H1 (cell line): Measurements from ENCODE around the gene PIAS4. TPM values are rescaled to one million over a fixed set of nuclear protein-coding genes. Genes with fewer than 3 reads are reported as not detected.

Source experiments
- CTCF ChIA-PET: fragments of 300-600 bp; sonication (Branson Sonifier 250); formaldehyde crosslinking; loops from one replicate; lab custom pipeline; 2021; ENCODE audit not compliant: partially characterized antibody; lab: Charles Lee
- POLR2A ChIA-PET: fragments of 300-600 bp; sonication (Branson Sonifier 250); formaldehyde crosslinking; loops from one replicate; lab custom pipeline; 2021; ENCODE audit warnings: inconsistent platforms; ENCODE audit not compliant: partially characterized antibody; lab: Charles Lee
- DNase-seq, 2 experiments: peaks; one replicate each; pipeline versions ENCODE4 v3.0.0 to v3.0.0-alpha.2; 2010 to 2022; ENCODE audit warnings: low spot score in 2 of 2, low read depth in 1 of 2, mixed read lengths in 1 of 2
- FAIRE-seq: peaks from 2 replicates; lab custom pipeline; 2011; peaks lifted over from hg19 to GRCh38; lab: Jason Lieb, UNC
- H2AFZ ChIP-seq: 2 replicates; pipeline ENCODE4 v1.8.1; 2012; ENCODE audit warnings: low read length, inconsistent platforms
- H2AK5ac ChIP-seq: 2 replicates; pipeline ENCODE4 v1.6.1; 2013; ENCODE audit warnings: low read depth, low read length
- H2BK120ac ChIP-seq: replicated peaks from 2 replicates; pipeline ENCODE3; 2013; ENCODE audit warnings: low read depth, low read length, inconsistent platforms
- H2BK12ac ChIP-seq: 2 replicates; pipeline ENCODE4 v1.6.1; 2013; ENCODE audit warnings: low read depth, low read length
- H2BK15ac ChIP-seq: 2 replicates; pipeline ENCODE4 v1.6.1; 2013; ENCODE audit warnings: low read length
- H2BK20ac ChIP-seq: 2 replicates; pipeline ENCODE4 v1.6.1; 2013; ENCODE audit warnings: low read length
- H2BK5ac ChIP-seq: 2 replicates; pipeline ENCODE4 v1.6.1; 2013; ENCODE audit warnings: low read depth, low read length
- H3K14ac ChIP-seq: 2 replicates; pipeline ENCODE4 v1.6.1; 2013; ENCODE audit warnings: inconsistent platforms; ENCODE audit not compliant: insufficient read length
- H3K18ac ChIP-seq: 2 replicates; pipeline ENCODE4 v1.6.1; 2013; ENCODE audit warnings: low read length; ENCODE audit errors: extremely low read depth
- H3K23ac ChIP-seq: 2 replicates; pipeline ENCODE4 v1.6.1; 2013; ENCODE audit warnings: inconsistent platforms; ENCODE audit not compliant: insufficient read length
- H3K23me2 ChIP-seq: 2 replicates; pipeline ENCODE4 v1.6.1; 2013; ENCODE audit warnings: low read depth, low read length
- H3K27ac ChIP-seq: 2 replicates; pipeline ENCODE4 v1.6.1; 2011; ENCODE audit warnings: low read depth, low read length, inconsistent platforms
- H3K27me3 ChIP-seq, 4 experiments: replicated peaks in 1 of 4; 1 replicate in 1 of 4; 2 replicates in 3 of 4; pipeline versions ENCODE4 v1.6.1 to v1.8.1; 2011 to 2013; ENCODE audit warnings: low read length in 3 of 4, mild to moderate bottlenecking in 3 of 4, inconsistent platforms in 2 of 4, mixed read lengths in 2 of 4, moderate library complexity in 1 of 4; ENCODE audit not compliant: control insufficient read depth in 3 of 4, insufficient read depth in 3 of 4; ENCODE audit errors: extremely low read depth in 1 of 4
- H3K36me3 ChIP-seq, 4 experiments: 2 replicates each; pipeline versions ENCODE4 v1.6.1 to v1.8.1; 2011 to 2013; ENCODE audit warnings: mild to moderate bottlenecking in 4 of 4, low read length in 3 of 4, moderate library complexity in 2 of 4, control low read depth in 1 of 4, inconsistent platforms in 1 of 4; ENCODE audit not compliant: insufficient read depth in 4 of 4, control insufficient read depth in 2 of 4
- H3K4ac ChIP-seq: replicated peaks from 2 replicates; pipeline ENCODE3; 2013; ENCODE audit warnings: low read length, low read depth, mixed read lengths, inconsistent platforms; ENCODE audit not compliant: insufficient read length
- H3K4me1 ChIP-seq, 4 experiments: replicated peaks in 1 of 4; 1 replicate in 1 of 4; 2 replicates in 3 of 4; pipeline versions ENCODE4 v1.6.1 to v1.8.1; 2011 to 2013; ENCODE audit warnings: low read length in 3 of 4, inconsistent platforms in 2 of 4, mixed read lengths in 1 of 4; ENCODE audit not compliant: insufficient read depth in 4 of 4, control insufficient read depth in 3 of 4
- H3K4me2 ChIP-seq, 2 experiments: 2 replicates each; pipeline versions ENCODE4 v1.6.1 to v1.8.1; 2011 to 2013; ENCODE audit warnings: low read depth in 2 of 2, low read length in 2 of 2, control low read depth in 1 of 2, inconsistent platforms in 1 of 2, mild to moderate bottlenecking in 1 of 2; ENCODE audit not compliant: insufficient read depth in 1 of 2
- H3K4me3 ChIP-seq, 4 experiments: fragments of 200-600, 300-600 bp in 1 of 4; sonication (generic), shearing (Covaris generic), sonication (Bioruptor Twin) in 1 of 4; 2 replicates each; pipeline versions ENCODE4 v1.5.1 to v1.8.1; 2011 to 2016; ENCODE audit warnings: low read length in 4 of 4, low read depth in 3 of 4, control low read depth in 2 of 4, inconsistent platforms in 2 of 4, mild to moderate bottlenecking in 2 of 4, mixed read lengths in 1 of 4, moderate library complexity in 1 of 4; ENCODE audit not compliant: insufficient read depth in 2 of 4; ENCODE audit errors: extremely low read depth in 1 of 4
- H3K56ac ChIP-seq: replicated peaks from 2 replicates; pipeline ENCODE3; 2013; ENCODE audit warnings: low read depth, mild to moderate bottlenecking, mixed read lengths, low read length, inconsistent platforms; ENCODE audit not compliant: insufficient read length
- H3K79me1 ChIP-seq: 2 replicates; pipeline ENCODE4 v1.6.1; 2013; ENCODE audit warnings: low read depth, low read length, control low read depth
- H3K79me2 ChIP-seq, 2 experiments: 2 replicates each; pipeline versions ENCODE4 v1.6.1 to v1.8.1; 2012 to 2013; ENCODE audit warnings: low read length in 2 of 2, mild to moderate bottlenecking in 2 of 2, inconsistent platforms in 1 of 2; ENCODE audit not compliant: insufficient read depth in 2 of 2, control insufficient read depth in 1 of 2
- H3K9ac ChIP-seq, 4 experiments: replicated peaks in 1 of 4; 1 replicate in 1 of 4; 2 replicates in 3 of 4; pipeline versions ENCODE4 v1.6.1 to v1.8.1; 2011 to 2013; ENCODE audit warnings: low read depth in 3 of 4, low read length in 3 of 4, control low read depth in 2 of 4, mild to moderate bottlenecking in 2 of 4, moderate library complexity in 2 of 4, inconsistent platforms in 1 of 4; ENCODE audit errors: extremely low read depth in 1 of 4
- H3K9me3 ChIP-seq, 2 experiments: 2 replicates each; pipeline versions ENCODE4 v1.6.1 to v1.8.1; 2012 to 2013; ENCODE audit warnings: mild to moderate bottlenecking in 2 of 2, moderate library complexity in 2 of 2, control low read depth in 1 of 2, inconsistent platforms in 1 of 2, low read depth in 1 of 2, low read length in 1 of 2, mixed read lengths in 1 of 2; ENCODE audit not compliant: insufficient read depth in 2 of 2
- H4K20me1 ChIP-seq, 2 experiments: replicated peaks in 1 of 2; 2 replicates each; pipeline versions ENCODE3 to v1.8.1; 2011 to 2013; ENCODE audit warnings: inconsistent platforms in 2 of 2, low read length in 2 of 2, mild to moderate bottlenecking in 1 of 2; ENCODE audit not compliant: insufficient read depth in 2 of 2, control insufficient read depth in 1 of 2
- H4K5ac ChIP-seq: 2 replicates; pipeline ENCODE4 v1.6.1; 2013; ENCODE audit warnings: low read length, low read depth, mixed read lengths, inconsistent platforms; ENCODE audit not compliant: insufficient read length
- H4K8ac ChIP-seq: 2 replicates; pipeline ENCODE4 v1.8.0; 2013; ENCODE audit warnings: mild to moderate bottlenecking, moderate library complexity, low read length, inconsistent platforms; ENCODE audit not compliant: insufficient read depth; ENCODE audit errors: extremely low read depth
- H4K91ac ChIP-seq: replicated peaks from 2 replicates; pipeline ENCODE3; 2013; ENCODE audit warnings: low read length, mixed read lengths, inconsistent platforms; ENCODE audit not compliant: insufficient read length
- NANOG ChIP-seq: IDR thresholded peaks from 2 replicates; pipeline ENCODE4 v1.6.1; 2011; ENCODE audit warnings: low read length, low read depth, mild to moderate bottlenecking, inconsistent platforms; ENCODE audit not compliant: insufficient read depth, poor library complexity, severe bottlenecking
- WGBS, 2 experiments: shearing (Covaris generic) in 1 of 2; methylation state at CpG; one replicate each; pipeline versions ENCODE4 v1.1.6 to v1.1.7; 2013 to 2015; ENCODE audit warnings: low lambda C conversion rate in 2 of 2, mixed read lengths in 2 of 2, inconsistent platforms in 1 of 2, low coverage in 1 of 2, missing lambda C conversion rate in 1 of 2; ENCODE audit not compliant: insufficient replicate concordance in 2 of 2, insufficient coverage in 1 of 2, insufficient read length in 1 of 2; ENCODE audit errors: extremely low coverage in 1 of 2, missing lambda C conversion rate in 1 of 2; 5-methylcytosine and 5-hydroxymethylcytosine counted together
- polyA plus RNA-seq, 7 experiments: library from polyadenylated mRNA; depleted of rRNA in 3 of 7; stranded (reverse) in 5 of 7; unstranded in 2 of 7; fragments of >200 nt in 5 of 7; fragments of 200-250 nt in 2 of 7; gene quantifications; 1 replicate in 5 of 7; 2 replicates in 1 of 7; 4 replicates in 1 of 7; pipeline versions ENCODE4 v1.2.1 to v1.2.3, GENCODE V29; 2011 to 2013; ENCODE audit warnings: missing spikeins in 2 of 7, mixed read lengths in 2 of 7
- total RNA-seq: library from RNA; stranded (reverse); fragmentation: NEBNext Ultra II Directional; extraction: Animal tissue kit (Norgen Biotek cat#: 25700); gene quantifications from 2 replicates; pipeline ENCODE4 v1.2.1, GENCODE V29; 2021

PIAS4 gene
- total and polyA plus RNA-seq, 2 of the 8 experiments (the other 6 are each of a cell fraction or from before 2014, with no cell fraction given), result 30.2 to 51.4 TPM

DNA sequence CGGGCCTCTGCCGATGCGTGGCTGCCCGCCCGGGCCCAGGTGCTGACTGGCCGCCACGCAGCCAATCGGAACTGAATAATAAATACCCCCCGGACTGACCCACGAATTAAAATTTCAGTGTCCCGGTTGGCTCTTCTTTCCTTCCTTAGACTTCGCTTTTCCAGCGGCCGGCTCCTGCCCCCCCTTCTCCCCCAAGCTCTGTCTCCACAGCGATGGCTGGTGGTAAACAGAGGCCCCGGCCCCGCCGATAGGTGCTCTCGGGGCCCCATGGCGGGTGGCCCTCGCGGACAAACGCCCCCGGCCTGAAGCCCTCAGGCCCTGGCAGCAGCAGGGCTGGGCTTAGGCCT, 56.6 kb downstream of the PIAS4 start:
- ChIA-PET POLR2A (interaction anchor here (0.9 to 3.8 kb wide), 8 partner anchors 9 to 113 kb away, joined by 3 to 22 read pairs (median 4); partner anchors contain the start of genes DAPK3 and EEF2), CTCF (no interaction called here)
- no peak overlapping the region for H2BK5ac ChIP-seq
- no peak overlapping the region for H3K4ac ChIP-seq
- H2AK5ac ChIP-seq, result no peak overlapping the region
- H2AFZ ChIP-seq, result no peak overlapping the region
- H3K79me1 ChIP-seq, result peaks cover 8% of the 10 kb centered on the region
- H3K18ac ChIP-seq, result no peak overlapping the region
- no peak overlapping the region for H2BK15ac ChIP-seq
- peaks cover 27 to 35% of the 10 kb centered on the region in 2 experiments for H4K20me1 ChIP-seq
- H2BK20ac ChIP-seq, result no peak overlapping the region
- FAIRE-seq, result no peak
- H3K27me3 ChIP-seq, result peaks cover 10 to 21% (median 19%) of the 10 kb centered on the region in 4 experiments
- peak overlapping the region in 3 of 4 experiments; percentile 48 to 73 (median 67); a peak in 3 of 7 replicates for H3K9ac ChIP-seq
- no peak overlapping the region for H3K27ac ChIP-seq
- H3K9me3 ChIP-seq, result no peaks in the 10 kb centered on the region
- no peak overlapping the region for H2BK120ac ChIP-seq
- H3K23me2 ChIP-seq, result peaks cover 6% of the 10 kb centered on the region; the same call in 1 of the 2 replicates
- H4K91ac ChIP-seq, result no peak overlapping the region
- H4K5ac ChIP-seq, result no peak overlapping the region
- no peaks in the 10 kb centered on the region for H3K36me3 ChIP-seq
- peak overlapping the region; percentile 59 to 86 for H3K4me2 ChIP-seq
- peaks cover 0 to 38% (median 19%) of the 10 kb centered on the region in 4 experiments; a peak in 6 of 7 replicates for H3K4me1 ChIP-seq
- H3K79me2 ChIP-seq, result peaks cover 24 to 57% of the 10 kb centered on the region in 2 experiments; a peak in 3 of 4 replicates
- WGBS, 2 experiments, result 10% methylated on average over 18 of the region's 24 CpGs; no CpG with 5 or more reads in 1 of the 2 experiments
- TF ChIP-seq NANOG, result no peak
- no peak overlapping the region for H3K56ac ChIP-seq
- no peak overlapping the region for H3K23ac ChIP-seq
- H3K14ac ChIP-seq, result no peak overlapping the region
- peak overlapping the region; percentile 63 to 94 (median 73) for H3K4me3 ChIP-seq
- H4K8ac ChIP-seq, result no peak overlapping the region; the same call in 1 of the 2 replicates
- no peak for DNase-seq
- H2BK12ac ChIP-seq, result no peak overlapping the region
